DMS153 treated with DMSO at 0.1 percent for 48 hours (cell line): Measurements from ENCODE around the gene FHL3.

Experiments
- DNase-seq: peaks from one replicate; lab custom pipeline; 2025; ENCODE audit not compliant: unreplicated experiment; lab: John Stamatoyannopoulos, UW

The FHL3 gene

DNA sequence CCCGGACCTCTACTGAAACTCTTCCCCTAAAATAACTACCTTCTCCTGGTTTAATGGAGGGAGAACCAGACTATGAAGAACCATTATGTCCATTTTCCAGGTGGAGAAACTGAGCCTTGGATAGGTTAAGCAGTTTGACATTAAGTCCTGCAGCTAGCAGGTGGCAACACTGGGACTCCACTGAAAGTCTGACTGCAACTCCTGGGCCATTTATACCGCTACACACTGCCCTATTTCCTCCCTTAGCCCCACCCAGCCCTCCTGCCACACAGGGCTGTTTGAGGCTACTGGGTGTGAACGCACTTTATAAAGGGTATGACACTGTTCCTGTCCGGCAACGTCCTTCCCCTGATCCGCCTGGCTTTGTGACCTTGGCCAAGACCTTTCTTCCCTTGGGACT is 58.0 kb downstream of the FHL3 start:
- DNase-seq, result no peak
